Spleen (tissue), 7 donors: ENCODE measurements around the gene RBM10.

ENCODE experiments used
- CTCF ChIP-seq, 11 experiments: fragments of 200-600 bp in 7 of 11; fragments of 450-650 bp in 4 of 11; sonication (generic) in 4 of 11; IDR thresholded peaks in 8 of 11; conservative IDR thresholded peaks in 3 of 11; 1 replicate in 7 of 11; 2 replicates in 4 of 11; pipeline versions ENCODE4 v1.4.0 to v1.8.0; 2016 to 2021; ENCODE audit warnings: antibody characterized with exemption in 11 of 11, inconsistent platforms in 4 of 11, mild to moderate bottlenecking in 1 of 11
- POLR2A ChIP-seq, 3 donors: fragments of 450-650 bp; IDR thresholded peaks; one replicate each; pipeline ENCODE4 v1.5.1; 2017; ENCODE audit warnings: antibody characterized with exemption in 3 of 3, mild to moderate bottlenecking in 1 of 3
- POLR2AphosphoS5 ChIP-seq, 3 donors: sonication (generic); formaldehyde crosslinking; IDR thresholded peaks; one replicate each; pipeline ENCODE4 v1.5.1; 2017; ENCODE audit warnings: antibody characterized with exemption in 3 of 3
- donor health status: DM: no; HTN: no; CAD: no; lungs with moderate emphysema.
- donor health status: DM: no; HTN: no; CAD: no.
- donor health status: DM: no; HTN: no; CAD: no.

- TF ChIP-seq POLR2AphosphoS5 (IDR thresholded peaks at IDR 0.05) (no peak), CTCF (IDR thresholded peaks at IDR 0.05 in 8 of 11, conservative IDR thresholded peaks at IDR 0.05 in 3 of 11) (no peak), POLR2A (IDR thresholded peaks at IDR 0.05) (no peak)
Measured at GRCh38 chrX:47191806-47192401, 46.9 kb downstream of the RBM10 start.
